Vagina (tissue), 2 donors: ENCODE results near the gene HYOU1.

Source experiments
- POLR2A ChIP-seq, 2 donors: fragments of 450-650 bp; IDR thresholded peaks; one replicate each; pipeline ENCODE4 v1.6.1; 2017; ENCODE audit warnings: antibody characterized with exemption in 2 of 2, mild to moderate bottlenecking in 2 of 2, moderate library complexity in 2 of 2
- POLR2AphosphoS5 ChIP-seq, 2 donors: sonication (generic); formaldehyde crosslinking; IDR thresholded peaks; one replicate each; pipeline ENCODE4 v1.9.0; 2017; ENCODE audit warnings: antibody characterized with exemption in 2 of 2, mild to moderate bottlenecking in 2 of 2, low read depth in 1 of 2; ENCODE audit not compliant: insufficient read depth in 1 of 2
- TF ChIP-seq, protein P1 (sequence below), 3 experiments: fragments of 450-650 bp in 2 of 3; fragments of 200-600 bp in 1 of 3; sonication (generic) in 1 of 3; IDR thresholded peaks; one replicate each; pipeline ENCODE4 v1.5.1; 2017 to 2019; ENCODE audit warnings: antibody characterized with exemption in 3 of 3, mild to moderate bottlenecking in 2 of 3, moderate library complexity in 2 of 3

DNA sequence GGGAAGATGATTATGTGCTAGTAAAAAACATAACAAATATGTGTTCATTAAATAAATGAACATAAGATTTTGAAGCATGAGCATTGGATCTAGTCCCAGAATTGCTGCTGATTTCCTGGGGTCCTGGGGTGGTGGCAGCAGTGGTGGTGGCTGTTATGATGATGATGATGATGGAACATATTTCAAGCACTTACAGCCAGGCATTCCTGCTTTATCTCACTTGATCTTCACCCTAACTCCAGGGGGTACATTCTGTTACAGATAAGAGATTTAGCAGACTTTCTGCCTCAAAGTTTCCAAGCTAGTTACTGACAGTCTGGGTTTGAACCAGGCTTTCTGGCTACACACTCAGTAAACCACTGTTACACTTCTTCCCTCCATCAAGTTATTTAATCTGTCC lies 33.3 kb downstream of the HYOU1 start:
- TF ChIP-seq POLR2AphosphoS5 (IDR thresholded peaks at IDR 0.05; ENCODE audit: insufficient read depth in 1 of 2, low read depth in 1 of 2) (no peak), POLR2A (IDR thresholded peaks at IDR 0.05) (no peak)
- TF ChIP-seq, protein P1, sequence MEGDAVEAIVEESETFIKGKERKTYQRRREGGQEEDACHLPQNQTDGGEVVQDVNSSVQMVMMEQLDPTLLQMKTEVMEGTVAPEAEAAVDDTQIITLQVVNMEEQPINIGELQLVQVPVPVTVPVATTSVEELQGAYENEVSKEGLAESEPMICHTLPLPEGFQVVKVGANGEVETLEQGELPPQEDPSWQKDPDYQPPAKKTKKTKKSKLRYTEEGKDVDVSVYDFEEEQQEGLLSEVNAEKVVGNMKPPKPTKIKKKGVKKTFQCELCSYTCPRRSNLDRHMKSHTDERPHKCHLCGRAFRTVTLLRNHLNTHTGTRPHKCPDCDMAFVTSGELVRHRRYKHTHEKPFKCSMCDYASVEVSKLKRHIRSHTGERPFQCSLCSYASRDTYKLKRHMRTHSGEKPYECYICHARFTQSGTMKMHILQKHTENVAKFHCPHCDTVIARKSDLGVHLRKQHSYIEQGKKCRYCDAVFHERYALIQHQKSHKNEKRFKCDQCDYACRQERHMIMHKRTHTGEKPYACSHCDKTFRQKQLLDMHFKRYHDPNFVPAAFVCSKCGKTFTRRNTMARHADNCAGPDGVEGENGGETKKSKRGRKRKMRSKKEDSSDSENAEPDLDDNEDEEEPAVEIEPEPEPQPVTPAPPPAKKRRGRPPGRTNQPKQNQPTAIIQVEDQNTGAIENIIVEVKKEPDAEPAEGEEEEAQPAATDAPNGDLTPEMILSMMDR (IDR thresholded peaks at IDR 0.05) = no peak
